SIG-M5 treated with dmso at 0.1 percent for 504 hours (cell line): ENCODE results near the gene GABRB3.

Experiments used
- DNase-seq: peaks from one replicate; lab custom pipeline; 2025; ENCODE audit not compliant: unreplicated experiment; lab: John Stamatoyannopoulos, UW

The GABRB3 gene

DNA sequence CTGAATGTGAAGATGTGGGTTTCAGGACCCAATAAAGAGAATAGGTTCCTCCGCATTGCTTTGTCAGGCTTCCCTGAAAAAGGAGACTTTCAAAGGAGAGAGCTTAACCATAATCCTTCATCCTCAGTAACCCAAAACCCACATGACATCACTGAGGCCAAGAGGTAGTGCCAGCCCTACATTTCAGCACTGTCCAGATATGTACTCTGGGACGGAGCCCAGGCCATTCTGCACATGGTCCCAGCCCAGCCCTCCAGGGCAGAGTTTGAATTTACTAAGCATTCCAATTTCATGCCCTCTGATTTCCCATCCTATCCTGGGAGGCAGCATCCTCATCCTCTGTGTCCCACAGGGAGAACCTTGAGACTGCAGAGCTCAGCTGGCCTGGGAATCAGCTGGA is 210.5 kb downstream of the GABRB3 start:
- no peak for DNase-seq

DNA sequence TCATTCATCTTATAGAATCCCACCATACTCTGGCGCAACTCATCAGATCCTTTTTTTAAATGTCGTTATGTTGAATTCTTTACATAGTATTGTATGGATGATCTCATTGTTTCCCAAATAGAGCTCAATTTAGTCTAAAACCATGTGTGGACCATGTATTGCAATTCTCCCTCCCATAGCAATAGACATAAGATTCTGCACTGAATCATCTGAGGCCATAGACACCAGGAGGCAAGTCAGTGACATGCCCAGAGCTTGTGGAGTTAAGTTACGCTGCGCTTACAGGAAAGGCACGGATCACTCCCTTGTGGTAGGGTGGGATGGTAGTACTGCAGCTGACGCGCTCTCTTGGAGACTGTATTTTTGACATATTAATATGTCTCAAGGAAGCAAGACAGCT is 211.0 kb downstream of the GABRB3 start:
- no peak for DNase-seq

DNA sequence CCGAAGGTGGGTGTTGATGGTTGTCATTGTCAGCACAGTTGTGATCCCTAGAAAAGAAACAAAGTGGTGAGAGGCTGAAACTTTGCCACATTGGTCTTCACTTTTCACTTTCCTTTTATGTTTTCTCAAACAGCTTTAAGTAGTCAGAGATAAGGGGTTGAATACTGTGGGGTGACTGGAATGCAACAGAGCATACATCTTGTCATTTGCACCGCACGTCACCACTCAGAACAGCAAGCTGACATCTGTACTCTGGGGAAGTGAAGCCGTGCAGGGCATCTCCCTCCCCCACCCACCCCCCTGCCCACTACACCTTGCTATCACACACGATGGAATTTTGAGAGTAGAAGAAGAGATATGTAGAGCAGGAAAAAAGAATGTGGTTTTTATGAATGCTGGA is 211.7 kb downstream of the GABRB3 start:
- DNase-seq, result no peak

DNA sequence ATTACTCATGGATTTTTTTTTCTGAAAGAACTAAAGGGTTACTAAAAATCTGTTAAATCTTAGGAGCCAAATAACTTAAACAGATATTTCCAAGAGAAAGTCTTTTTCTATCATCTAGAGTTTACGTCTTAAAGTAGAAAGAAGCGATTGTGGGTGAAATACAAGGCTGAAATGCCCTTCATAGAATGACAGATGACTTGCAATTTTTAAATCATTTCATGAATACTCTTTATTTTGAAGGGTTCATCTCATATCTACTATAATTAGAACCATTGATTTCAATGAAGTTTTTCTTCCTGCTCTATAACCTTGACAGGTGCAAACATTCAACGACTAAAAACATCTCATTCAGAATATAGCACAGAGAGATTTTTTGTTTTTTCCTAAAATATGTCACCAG is 217.0 kb downstream of the GABRB3 start:
- no peak for DNase-seq

DNA sequence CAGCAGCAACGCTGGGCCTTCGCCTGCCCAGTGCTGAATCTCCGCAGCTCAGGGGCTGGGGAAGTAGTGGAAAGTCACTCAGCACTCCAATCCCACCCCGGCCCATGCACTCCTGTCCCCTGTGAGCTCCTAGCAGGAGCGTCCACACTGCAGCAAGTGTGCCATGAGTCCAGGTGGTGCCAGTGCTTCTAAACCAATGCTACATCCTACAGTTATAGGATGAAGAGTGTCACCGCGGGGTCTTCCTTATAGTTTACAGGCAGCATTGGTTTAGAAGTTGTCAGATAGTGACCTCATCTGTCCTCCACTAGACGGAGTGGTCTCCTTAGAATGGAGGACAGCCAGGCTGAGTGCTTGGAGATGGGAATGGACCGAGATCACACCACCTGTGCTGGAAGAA is 221.4 kb downstream of the GABRB3 start:
- DNase-seq, result no peak

DNA sequence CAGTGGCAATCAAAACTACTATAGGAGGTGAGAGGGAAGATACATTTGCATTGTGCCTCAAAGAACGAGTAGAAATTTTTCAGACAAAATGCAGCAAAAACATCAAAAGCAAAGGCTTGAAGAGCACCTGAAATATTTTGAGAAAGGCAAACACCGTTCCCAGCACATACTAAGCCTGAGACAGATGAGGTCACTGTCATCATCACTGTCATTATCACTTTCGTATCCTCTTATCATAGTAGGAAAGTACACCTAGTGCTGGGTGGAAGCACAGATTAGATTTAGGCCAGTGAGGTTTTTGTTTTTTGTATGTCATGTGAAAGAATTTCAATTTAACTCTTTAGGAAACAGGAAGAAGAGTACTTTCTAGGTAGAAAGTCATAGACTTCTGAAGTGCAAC is 222.0 kb downstream of the GABRB3 start:
- no peak for DNase-seq

DNA sequence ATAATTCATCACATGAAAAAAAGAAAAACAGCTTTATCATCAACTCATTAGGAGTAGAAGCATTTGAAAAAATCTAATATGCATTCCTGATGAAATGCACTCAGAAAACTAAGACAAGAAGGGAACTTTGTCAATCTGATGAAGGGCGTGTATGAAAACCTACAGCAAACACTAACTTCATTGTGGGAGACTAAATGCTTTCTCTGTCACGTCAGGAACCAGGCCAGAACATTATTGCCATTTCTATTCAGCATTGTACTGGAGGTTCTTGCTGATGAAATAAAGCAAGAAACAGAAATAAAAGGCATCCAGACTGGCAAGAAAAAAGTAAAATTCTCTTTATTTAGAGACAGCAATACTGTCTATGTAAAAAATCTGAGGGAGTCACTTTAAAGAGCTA is 235.2 kb downstream of the GABRB3 start:
- DNase-seq, result no peak

DNA sequence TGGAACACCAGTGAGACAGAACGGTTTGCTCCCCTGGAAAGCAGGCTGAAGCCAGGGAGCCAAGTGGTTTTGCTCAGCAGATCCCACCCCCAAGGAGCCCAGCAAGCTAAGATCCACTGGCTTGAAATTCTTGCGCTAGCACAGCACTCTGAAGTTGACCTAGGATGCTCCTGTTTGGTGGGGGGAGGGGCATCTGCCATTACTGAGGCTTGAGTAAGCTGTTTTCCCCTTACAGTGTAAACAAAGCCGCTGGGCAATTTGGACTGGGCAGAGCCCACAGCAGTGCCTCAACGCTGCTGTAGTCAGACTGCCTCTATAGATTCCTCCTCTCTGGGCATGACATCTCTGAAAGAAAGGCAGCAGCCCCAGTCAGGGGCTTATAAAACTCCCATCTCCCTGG is 241.4 kb downstream of the GABRB3 start:
- DNase-seq, result no peak

DNA sequence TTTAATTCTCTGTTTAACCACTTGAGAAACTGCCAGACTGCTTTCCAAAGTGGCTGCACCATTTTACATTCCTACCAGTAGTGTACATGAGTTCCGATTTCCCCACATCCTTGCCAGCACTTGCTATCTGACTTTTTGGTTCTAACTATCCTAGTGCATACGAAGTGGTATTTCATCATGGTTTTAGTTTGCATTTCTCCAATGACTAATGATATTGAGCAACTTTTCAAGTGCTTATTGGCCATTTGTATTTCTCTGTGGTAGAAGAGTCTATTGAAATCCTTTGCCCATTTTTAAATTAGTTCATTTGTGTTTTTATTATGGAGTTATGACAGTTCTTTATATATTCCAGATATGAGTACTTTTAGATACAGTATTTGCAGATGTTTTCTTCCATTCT is 247.8 kb downstream of the GABRB3 start:
- no peak for DNase-seq

DNA sequence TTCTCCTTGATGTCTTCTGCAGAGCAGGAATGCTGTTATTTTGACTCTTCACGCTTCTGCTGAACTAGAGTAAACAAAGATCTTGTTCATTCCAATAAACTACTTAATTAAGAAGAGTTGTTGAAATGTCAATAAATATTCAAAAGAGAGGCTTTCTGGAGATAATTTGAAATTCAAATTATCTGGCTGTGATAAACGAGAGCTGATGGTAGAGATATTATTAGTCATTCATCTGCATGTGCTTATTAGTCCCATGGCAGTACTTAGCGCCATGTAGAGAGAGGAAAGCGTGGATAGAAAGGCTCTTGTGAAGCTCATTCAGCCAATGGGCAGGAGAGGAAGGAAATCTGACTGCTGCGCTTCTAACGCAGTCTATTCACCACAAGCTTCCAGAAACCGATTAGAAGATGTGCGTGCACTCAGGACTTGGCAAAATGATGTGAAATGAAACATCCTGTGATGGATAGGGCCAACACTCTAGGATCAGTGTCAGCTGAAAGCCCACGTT is 251.1 kb downstream of the GABRB3 start:
- no peak for DNase-seq

DNA sequence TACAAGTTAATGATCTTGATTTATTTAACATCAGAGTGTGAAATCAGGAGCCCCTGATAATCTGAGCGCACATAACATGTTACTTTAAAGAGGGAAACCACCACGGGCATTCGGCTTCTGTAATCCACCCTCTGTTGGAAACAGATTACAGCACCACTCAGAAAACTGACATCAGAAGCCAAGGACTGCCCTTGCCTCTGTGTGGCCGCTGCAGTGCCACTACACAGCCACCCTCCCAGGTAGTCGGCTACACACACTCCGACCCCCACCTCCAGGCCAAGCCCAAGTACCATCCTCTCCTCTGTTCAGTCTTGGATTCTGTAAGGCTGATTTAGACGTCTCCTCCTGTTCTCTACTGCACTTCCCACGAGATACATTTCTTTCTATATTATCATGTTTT is 251.7 kb downstream of the GABRB3 start:
- DNase-seq, result no peak

DNA sequence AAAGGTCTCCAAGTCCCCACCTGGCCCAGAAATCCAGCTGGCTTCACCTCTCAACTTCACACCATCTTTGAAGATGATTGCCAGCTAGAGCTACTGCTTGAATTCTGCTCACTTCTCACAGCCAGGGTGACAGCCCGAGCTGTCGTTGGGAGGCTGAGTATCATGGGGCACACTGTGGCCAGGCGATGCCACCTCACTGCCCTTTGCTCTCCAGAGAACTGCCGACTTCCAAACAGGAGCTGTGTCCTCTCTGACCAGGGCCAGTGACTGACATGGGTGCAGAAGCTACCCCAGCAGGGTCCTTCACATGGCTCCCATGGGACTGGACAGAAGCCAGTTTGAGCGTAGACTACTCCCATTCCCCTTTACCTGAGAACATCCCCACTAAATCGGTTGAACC is 254.0 kb downstream of the GABRB3 start:
- no peak for DNase-seq

DNA sequence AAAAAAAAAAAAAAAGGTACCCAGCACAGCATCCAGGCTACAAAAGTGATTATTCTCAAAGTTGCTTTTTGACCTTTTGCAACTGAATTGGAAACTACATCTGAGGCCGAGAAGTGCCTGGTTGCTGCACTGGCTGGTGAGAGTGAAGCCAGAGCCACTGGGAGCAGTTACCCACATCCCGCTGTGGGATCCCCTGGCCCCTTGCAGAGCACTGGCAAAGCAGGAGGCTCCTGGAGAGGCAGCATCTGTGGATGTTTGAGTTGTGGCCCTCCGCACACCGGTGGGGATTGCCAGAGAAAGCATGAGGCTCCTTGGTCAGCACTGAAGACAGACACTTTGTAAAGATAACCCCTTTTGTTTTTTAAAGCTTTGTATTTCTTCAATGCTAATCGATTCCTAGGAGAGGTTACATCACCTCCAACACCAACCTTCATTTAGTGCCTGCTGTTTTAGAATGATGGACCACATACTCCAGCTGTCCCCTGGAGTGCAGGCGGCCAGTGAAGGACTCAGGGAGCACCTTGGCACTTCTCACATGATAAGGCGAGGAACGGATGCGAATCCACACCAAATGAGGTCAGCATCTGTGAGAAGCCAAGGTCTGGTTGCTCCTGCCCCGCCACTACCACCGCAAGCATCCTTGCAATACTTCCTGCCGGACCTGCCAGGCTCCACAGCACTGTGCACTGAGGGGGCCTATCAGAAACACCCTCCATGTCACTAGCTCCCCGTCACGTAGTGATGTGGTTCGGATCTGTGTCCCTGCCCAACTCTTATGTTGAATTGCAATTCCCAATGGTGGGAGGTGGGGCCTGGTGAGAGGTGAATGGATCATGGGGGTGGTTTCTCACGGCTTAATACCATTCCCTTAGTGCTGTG is 256.5 kb downstream of the GABRB3 start:
- DNase-seq, result no peak

DNA sequence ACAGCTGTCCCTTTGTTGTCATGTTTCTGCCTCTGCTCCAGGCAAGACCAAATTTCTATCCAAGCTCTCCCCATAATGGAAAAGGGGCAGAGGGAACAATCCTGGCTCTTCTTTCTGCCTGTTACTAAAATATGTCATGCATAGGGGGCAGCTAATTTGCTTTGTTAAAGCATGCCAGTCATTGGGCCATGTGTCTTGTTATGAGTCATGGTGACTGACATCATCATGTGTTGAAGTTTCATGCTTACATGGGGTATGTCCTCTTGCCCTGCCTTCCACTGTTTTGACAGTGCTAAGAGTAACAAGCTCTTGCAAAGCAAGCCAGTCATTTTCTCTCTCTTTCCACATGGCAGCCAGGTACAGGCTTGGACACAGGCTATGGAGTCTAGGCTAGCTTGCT is 268.9 kb downstream of the GABRB3 start:
- no peak for DNase-seq
